ENCODE measurements around the gene CTAGE1.

GRCh38 chr18:22394428-22394827 is 23.3 kb downstream of the CTAGE1 start:
- TF ChIP-seq CTCF (IDR thresholded peaks at IDR 0.05) (no peak), POLR2A (IDR thresholded peaks at IDR 0.05) (no peak)

Measured in esophagus squamous epithelium (tissue), 4 donors.